CD4-positive, alpha-beta T cell treated with Interferon alpha-2 for 1 hour (primary cell): Measurements from ENCODE around the gene MYL6B.
"Not testable (repeated sequence)": the region's sequence is repeated elsewhere in the genome, so short reads cannot be mapped to it uniquely, and the experiment has no call there.

ENCODE experiments used
- DNase-seq, 2 donors: peaks; one replicate each; pipeline ENCODE4 v3.0.0-alpha.2; 2020 to 2022

MYL6B gene

GRCh38 chr12:56154246-56154771, 1.9 kb downstream of the MYL6B start:
- no peak for DNase-seq

GRCh38 chr12:56154818-56155217, 2.4 kb downstream of the MYL6B start:
- DNase-seq, result no peak

- DNase-seq, result no peak
These were observed 3.0 kb downstream of the MYL6B start for GRCh38 chr12:56155256-56155845.

GRCh38 chr12:56156464-56157200, 4.2 kb downstream of the MYL6B start:
- not testable (repeated sequence) for DNase-seq

- peak; percentile 67 to 78 for DNase-seq
These were observed 5.0 kb downstream of the MYL6B start for GRCh38 chr12:56157201-56158028.

GRCh38 chr12:56158029-56158925, 5.9 kb downstream of the MYL6B start, which contains the start of gene MYL6:
TSS of gene MYL6 (plus strand) at chr12:56158359. CDS start at chr12:56158402, 43 bp downstream.
- DNase-seq, result peak; percentile 94 to 95

GRCh38 chr12:56158926-56159461, 6.6 kb downstream of the MYL6B start:
- no peak for DNase-seq

- no peak for DNase-seq
These were observed 7.2 kb downstream of the MYL6B start for GRCh38 chr12:56159482-56160192.

- DNase-seq, result peak; percentile 41 to 75
These were observed 7.9 kb downstream of the MYL6B start for GRCh38 chr12:56160193-56160763.

- no peak for DNase-seq
These were observed 8.7 kb downstream of the MYL6B start for GRCh38 chr12:56160894-56161689.

- DNase-seq, result no peak
These were observed 9.4 kb downstream of the MYL6B start for GRCh38 chr12:56161690-56162351.

GRCh38 chr12:56162468-56163290, 10.3 kb downstream of the MYL6B start:
- DNase-seq, result no peak

- DNase-seq, result no peak
These were observed 11.4 kb downstream of the MYL6B start for GRCh38 chr12:56163533-56164344.

GRCh38 chr12:56164345-56164729, 11.9 kb downstream of the MYL6B start:
- no peak for DNase-seq

GRCh38 chr12:56165369-56165768, 13.0 kb downstream of the MYL6B start:
- DNase-seq, result no peak

- no peak for DNase-seq
These were observed 16.9 kb downstream of the MYL6B start for GRCh38 chr12:56169229-56169759.

- no peak for DNase-seq
These were observed 20.5 kb downstream of the MYL6B start for GRCh38 chr12:56172839-56173238.
